ENCODE data around the gene TMEM63B.
"Not testable (repeated sequence)": the region's sequence is repeated elsewhere in the genome, so short reads cannot be mapped to it uniquely, and the experiment has no call there.

The TMEM63B gene

GRCh38 chr6:44142835-44143234 lies 15.5 kb downstream of the TMEM63B start:
- TF ChIP-seq CSRNP3 (CRISPR knock-in tag; IDR thresholded peaks at IDR 0.05), result no peak
- no peak for TF ChIP-seq TOX (CRISPR knock-in tag; IDR thresholded peaks at IDR 0.05; ENCODE audit: borderline replicate concordance)
- TF ChIP-seq BACH2 (CRISPR knock-in tag; IDR thresholded peaks at IDR 0.05; ENCODE audit: borderline replicate concordance), result no peak
- TF ChIP-seq CREB5 (CRISPR knock-in tag; IDR thresholded peaks at IDR 0.05; ENCODE audit: low read depth), result no peak
- no peak for TF ChIP-seq ZFP30 (CRISPR knock-in tag; IDR thresholded peaks at IDR 0.05)
- TF ChIP-seq PATZ1 (CRISPR knock-in tag; IDR thresholded peaks at IDR 0.05; ENCODE audit: borderline replicate concordance), result no peak
- TF ChIP-seq ZNF8 (CRISPR knock-in tag; IDR thresholded peaks at IDR 0.05), result no peak
- no peak for TF ChIP-seq TSHZ2 (CRISPR knock-in tag; IDR thresholded peaks at IDR 0.05)
- TF ChIP-seq ZFP3 (CRISPR knock-in tag; IDR thresholded peaks at IDR 0.05), result no peak
- TF ChIP-seq RARB (CRISPR knock-in tag; IDR thresholded peaks at IDR 0.05), result no peak
- TF ChIP-seq ARNTL (CRISPR knock-in tag; IDR thresholded peaks at IDR 0.05; ENCODE audit: borderline replicate concordance, low read depth), result no peak
- TF ChIP-seq ISL1 (CRISPR knock-in tag; IDR thresholded peaks at IDR 0.05), result no peak
- no peak for TF ChIP-seq SNAI2 (CRISPR knock-in tag; IDR thresholded peaks at IDR 0.05)
- no peak for TF ChIP-seq ZNF70 (CRISPR knock-in tag; IDR thresholded peaks at IDR 0.05)
- no peak for ATAC-seq

- ATAC-seq, result no peak
- TF ChIP-seq TSHZ2 (CRISPR knock-in tag; IDR thresholded peaks at IDR 0.05) (no peak), SNAI2 (CRISPR knock-in tag; IDR thresholded peaks at IDR 0.05) (no peak), ZNF565 (CRISPR knock-in tag; conservative IDR thresholded peaks at IDR 0.05; ENCODE audit: low read depth) (no peak), TCF4 (CRISPR knock-in tag; IDR thresholded peaks at IDR 0.05; ENCODE audit: borderline replicate concordance) (no peak), RARB (CRISPR knock-in tag; IDR thresholded peaks at IDR 0.05) (no peak), ISL1 (CRISPR knock-in tag; IDR thresholded peaks at IDR 0.05) (no peak)
These were observed 16.4 kb downstream of the TMEM63B start for GRCh38 chr6:44143731-44144130.

GRCh38 chr6:44144536-44144935 lies 17.2 kb downstream of the TMEM63B start:
- not testable (repeated sequence) for ATAC-seq

GRCh38 chr6:44145839-44146238 lies 18.5 kb downstream of the TMEM63B start:
- TF ChIP-seq GLIS3 (CRISPR knock-in tag; IDR thresholded peaks at IDR 0.05) (no peak), ARNTL (CRISPR knock-in tag; IDR thresholded peaks at IDR 0.05; ENCODE audit: borderline replicate concordance, low read depth) (no peak), ZC3H10 (CRISPR knock-in tag; IDR thresholded peaks at IDR 0.05) (no peak), TCF4 (CRISPR knock-in tag; IDR thresholded peaks at IDR 0.05; ENCODE audit: borderline replicate concordance) (no peak), OSR1 (CRISPR knock-in tag; IDR thresholded peaks at IDR 0.05) (no peak), TOX (CRISPR knock-in tag; IDR thresholded peaks at IDR 0.05; ENCODE audit: borderline replicate concordance) (no peak), POU6F1 (CRISPR knock-in tag; IDR thresholded peaks at IDR 0.05; ENCODE audit: borderline replicate concordance, low read depth) (no peak), ZFP30 (CRISPR knock-in tag; IDR thresholded peaks at IDR 0.05) (no peak)
- no peak for ATAC-seq

Data from SK-N-SH treated with all-trans-retinoic acid at 6 μM for 48 hours (cell line).